ENCODE results near the gene NAXD.

NAXD gene

DNA sequence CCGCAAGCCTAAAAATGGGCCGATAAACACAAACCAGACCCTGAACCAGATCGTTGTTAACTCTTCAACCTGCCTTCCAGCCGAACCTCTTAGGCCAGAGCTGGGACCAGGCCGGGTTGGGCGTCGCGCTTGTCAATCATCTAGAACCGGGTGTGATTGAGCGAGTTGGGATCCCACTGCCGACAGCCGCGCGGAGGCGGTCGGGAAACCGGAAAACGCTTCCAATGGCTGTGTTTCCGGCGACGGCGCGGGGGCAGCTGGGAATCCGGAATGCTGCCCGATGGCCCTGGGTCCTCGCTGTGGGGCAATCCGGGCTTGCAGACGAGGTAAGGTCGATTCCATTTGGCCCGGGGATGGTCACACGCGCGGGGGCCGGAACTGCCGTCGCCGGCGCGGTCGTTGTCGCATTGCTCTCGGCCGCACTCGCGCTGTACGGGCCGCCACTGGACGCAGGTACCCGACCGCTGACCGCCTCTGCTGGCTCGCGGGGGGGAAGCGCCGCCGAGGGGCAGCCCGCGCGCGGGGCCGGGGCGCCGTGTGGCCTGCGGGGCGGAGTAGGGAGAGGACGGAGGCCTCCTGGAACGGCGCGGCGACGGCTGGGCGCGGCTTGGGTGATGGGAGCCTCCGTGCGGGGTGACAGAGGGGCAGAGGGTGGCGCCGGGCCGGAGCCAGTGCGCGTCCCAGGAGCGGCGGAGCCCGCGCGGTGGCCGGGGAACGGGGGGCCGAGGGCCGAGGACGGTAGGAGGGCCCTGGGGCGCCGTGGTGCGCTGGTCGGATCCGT lies at the start of gene NAXD:
NAXD (plus strand) TSS at position 224 of the 781 bp plus-strand sequence; CDS start at position 281, 57 bp downstream.
- peak; percentile 91 for DNase-seq

GRCh38 chr13:110566171-110566570 lies 49.2 kb upstream of the NAXD start:
- no peak for DNase-seq

- DNase-seq: no peak
These were observed 46.7 kb upstream of the NAXD start for GRCh38 chr13:110568612-110569011.

- DNase-seq: peak; percentile 24
These were observed 45.4 kb upstream of the NAXD start for GRCh38 chr13:110569962-110570361.

DNA sequence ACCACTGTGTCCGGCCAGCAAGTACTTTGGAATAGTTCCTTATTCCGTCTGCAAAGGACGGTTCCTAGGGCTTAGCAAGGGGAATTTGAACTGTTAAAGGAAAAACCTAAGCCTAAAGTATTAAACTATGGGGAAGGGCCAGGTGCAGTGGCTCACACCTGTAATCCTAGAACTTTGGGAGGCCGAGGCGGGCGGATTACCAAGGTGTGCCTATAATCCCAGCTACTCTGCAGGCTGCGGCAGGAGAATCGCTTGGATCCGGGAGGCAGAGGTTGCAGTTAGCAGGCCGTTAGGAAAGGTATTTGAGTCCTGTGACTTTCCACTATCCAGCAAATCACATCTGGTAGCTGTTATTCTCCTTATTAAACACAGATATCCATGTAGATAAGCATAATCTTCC lies 44.5 kb upstream of the NAXD start:
- no peak for DNase-seq

GRCh38 chr13:110571896-110572777 lies 43.2 kb upstream of the NAXD start:
- DNase-seq: no peak

- no peak for DNase-seq
These were observed 42.6 kb upstream of the NAXD start for GRCh38 chr13:110572778-110573118.

GRCh38 chr13:110574161-110574560 lies 41.2 kb upstream of the NAXD start:
- DNase-seq: no peak

DNA sequence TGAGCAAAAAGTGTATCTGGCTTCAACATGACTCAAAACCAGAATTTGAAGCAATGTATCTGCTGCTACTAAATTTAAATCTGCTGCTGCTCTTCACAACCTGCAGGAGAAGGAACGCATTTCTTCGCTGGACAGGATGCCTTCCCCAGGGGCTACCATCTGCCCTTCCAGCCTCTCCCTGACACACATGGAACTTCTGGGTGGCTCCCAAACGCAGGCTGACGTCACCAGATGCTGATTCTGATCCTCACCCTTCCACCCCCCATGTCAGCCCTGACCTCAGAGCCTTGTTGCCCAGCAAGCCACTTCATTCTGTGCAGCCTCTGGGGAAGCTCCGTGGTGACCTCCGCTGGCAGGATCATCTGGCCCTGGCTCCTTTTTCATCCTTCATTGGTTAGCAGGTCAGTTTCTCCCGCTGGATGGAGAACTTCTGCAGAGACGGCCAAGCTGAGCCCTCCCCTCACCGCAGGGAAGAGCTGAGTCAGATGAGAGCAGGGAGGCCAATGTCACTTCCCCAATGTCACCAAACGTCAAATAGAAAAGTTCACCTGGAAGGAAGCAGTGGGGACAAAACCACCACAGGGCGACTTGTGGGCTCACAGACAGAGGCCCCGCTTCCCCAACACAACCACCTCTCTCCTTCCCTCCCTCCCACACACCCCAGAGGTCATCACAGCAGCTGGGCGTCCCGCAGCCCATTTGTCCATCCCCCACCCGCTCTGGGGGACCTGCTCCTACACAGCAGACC lies 39.8 kb upstream of the NAXD start:
- DNase-seq: peak; percentile 90

GRCh38 chr13:110576070-110576394 lies 39.3 kb upstream of the NAXD start:
- no peak for DNase-seq

DNA sequence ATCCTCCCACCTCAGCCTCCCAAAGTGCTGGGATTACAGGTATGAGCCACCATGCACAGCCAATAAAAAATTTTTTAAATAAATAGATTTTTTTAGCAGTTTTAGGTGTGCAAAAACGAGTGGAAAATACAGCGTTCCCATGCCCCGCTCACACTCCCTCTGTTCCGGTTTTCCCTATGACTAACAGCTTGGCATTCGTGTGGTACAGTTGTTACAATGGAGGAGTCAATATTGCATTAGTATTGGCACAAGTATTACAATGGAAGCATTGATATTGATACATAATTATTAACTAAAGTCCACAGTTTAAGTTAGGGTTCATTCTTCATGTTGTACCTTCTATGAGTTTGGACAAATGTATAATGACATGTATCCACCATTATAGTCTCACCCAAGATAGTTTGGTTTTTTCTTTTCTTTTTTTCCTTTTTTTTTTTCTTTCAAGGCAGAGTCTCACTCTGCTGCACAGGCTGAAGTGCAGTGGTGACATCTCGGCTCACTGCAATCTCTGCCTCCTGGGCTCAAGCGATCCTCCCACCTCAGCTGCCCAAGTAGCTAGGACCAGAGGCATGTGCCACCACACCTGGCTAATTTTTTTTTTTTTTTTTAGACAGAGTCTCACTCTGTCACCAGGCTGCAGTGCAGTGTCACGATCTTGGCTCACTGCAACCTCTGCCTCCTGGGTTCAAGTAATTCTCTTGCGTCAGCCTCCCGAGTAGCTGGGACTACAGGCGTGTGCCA lies 38.4 kb upstream of the NAXD start:
- DNase-seq: no peak

DNA sequence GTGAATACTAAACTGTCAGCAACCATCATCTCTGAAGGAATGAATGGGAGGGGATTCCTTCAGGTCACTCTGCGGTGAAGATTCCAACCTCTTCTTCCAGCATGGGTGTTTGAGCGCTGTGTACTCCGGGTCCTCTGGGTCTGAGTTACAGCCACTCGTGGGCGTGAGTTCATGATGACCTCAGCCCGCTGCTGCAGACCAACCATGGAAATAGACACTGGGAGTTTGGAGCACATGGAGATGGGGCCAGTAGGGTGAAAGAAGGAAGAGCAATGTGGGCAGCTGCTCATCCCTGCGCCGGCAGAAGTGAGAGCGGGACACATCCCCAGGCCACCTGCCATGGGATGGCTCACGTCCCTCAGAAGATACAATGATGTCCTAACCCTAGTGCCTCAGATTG lies 37.0 kb upstream of the NAXD start:
- peak; percentile 57 for DNase-seq

DNA sequence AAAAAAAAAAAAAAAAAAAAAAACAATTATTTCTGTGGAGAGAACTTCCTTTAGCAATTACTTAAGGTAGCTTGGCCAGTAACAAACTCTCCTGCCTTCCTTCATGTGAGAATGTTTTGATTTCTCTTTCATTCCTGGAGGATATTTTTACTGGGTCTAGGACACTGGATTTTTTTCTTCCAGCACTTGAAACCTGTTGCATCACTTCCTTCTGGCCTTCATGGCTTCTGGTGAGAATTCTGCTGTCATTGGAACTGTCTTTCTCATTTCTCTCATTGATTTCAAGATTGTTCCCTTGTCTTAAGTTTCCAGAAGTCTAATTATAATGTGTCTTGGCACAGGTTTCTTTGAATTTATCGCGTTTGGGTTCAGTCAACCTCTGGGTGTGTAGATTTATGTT lies 34.5 kb upstream of the NAXD start:
- peak; percentile 57 for DNase-seq

GRCh38 chr13:110581506-110582185 lies 33.7 kb upstream of the NAXD start:
- no peak for DNase-seq

DNA sequence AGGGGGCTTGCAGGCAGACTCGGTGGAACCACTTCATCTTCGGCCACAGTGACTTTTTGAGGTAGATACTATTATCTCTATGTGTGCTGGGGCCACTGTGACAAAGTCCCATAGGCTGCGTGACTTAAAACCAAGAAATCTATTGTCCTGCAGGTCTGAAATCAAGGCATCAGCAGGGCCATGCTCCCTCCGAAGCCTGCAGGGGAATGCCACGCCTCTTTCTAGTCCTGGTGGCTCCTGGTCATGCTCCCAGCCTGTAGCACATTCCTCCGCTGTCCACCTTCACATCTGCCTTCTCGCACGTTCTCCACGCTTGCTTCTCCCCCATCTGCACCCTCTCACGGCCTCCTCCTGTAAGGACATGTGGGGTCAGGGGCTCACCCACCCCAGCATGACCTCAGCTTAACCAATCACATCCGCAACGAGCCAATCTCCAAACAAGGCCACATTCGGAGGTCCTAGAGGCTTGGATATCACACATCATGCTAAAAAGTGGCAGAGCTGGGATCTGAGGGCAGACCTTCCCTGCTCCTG lies 32.9 kb upstream of the NAXD start:
- DNase-seq: no peak

- DNase-seq: no peak
These were observed 32.0 kb upstream of the NAXD start for GRCh38 chr13:110583178-110583865.

GRCh38 chr13:110589793-110590390 lies 25.5 kb upstream of the NAXD start:
- no peak for DNase-seq

GRCh38 chr13:110590577-110590976 lies 24.8 kb upstream of the NAXD start:
- no peak for DNase-seq

DNA sequence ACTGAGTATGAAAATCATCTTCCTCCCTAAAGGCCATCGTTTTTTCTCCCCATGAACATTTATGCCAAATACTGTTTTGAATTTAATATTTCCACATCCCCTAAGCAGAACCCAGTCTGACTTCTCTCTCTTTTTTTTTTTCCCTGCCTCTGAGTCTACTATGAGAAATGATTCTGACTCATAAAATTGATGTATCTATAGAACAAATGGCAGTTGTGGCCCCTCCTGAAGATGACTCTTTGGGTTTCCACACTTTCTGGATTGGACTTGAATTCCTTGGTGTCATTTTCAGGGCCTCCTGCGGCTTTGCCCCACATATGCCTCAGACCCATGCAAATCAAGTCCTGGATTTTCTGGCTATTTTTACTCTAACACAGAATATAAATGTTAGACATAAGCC lies 22.7 kb upstream of the NAXD start:
- DNase-seq: no peak

DNA sequence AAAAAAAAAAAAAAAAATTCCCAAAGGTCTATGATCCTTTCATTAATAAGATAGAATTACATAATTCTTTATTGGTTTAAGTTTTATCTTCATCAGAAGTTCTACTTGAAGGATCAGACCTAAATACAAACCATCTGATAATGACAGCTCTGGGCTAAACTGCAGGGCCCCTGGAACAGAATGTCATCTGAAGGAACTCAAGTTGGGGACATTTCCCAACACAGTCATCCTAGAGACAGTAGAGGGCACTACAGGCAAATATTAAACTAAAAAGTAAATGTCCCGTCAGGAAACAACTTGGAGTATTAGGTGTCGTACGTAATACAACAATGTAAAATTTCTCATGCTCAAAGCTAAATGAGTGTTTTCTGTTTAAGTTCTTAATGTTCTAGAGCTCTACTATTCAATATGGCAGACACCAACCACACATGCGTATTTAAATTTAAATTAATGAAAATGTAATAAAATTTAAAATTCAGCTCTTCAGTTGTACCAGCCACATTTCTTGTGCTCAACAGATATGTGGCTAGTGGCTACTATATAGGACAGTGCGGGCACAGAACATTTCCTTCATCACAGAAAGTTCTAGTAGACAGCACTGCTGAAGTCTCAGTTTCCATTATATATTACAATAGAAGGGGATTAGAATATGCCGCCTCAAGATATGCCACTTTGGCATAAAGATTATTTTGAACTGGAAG lies 21.8 kb upstream of the NAXD start:
- DNase-seq: peak; percentile 66

Measured in MV-4-11 (cell line).